SK-N-SH (cell line): ENCODE results near the gene TECTB. TPM values are rescaled to one million over a fixed set of nuclear protein-coding genes. Genes with fewer than 3 reads are reported as not detected.

Experiments
- CTCF ChIA-PET: fragments of 300-600, 350-600 bp; formaldehyde crosslinking; extraction: SDS; loops from one replicate; lab custom pipeline; 2021; lab: Yijun Ruan, JAX
- POLR2A ChIA-PET: fragments of 350-600 bp; sonication (Branson Sonifier 250); formaldehyde crosslinking; extraction: SDS; loops from one replicate; lab custom pipeline; 2020; ENCODE audit warnings: antibody characterized with exemption, inconsistent platforms; lab: Yijun Ruan, JAX
- DNase-seq: peaks from one replicate; pipeline ENCODE4 v3.0.0; 2012
- H2AFZ ChIP-seq: fragments of 200-600 bp; sonication (generic); 2 replicates; pipeline ENCODE4 v1.8.1; 2016; ENCODE audit warnings: antibody characterized with exemption, mild to moderate bottlenecking, low read depth
- H3F3A ChIP-seq: fragments of 200-600 bp; sonication (generic); replicated peaks from 2 replicates; pipeline ENCODE3; 2016; ENCODE audit warnings: antibody characterized with exemption, mild to moderate bottlenecking; ENCODE audit not compliant: insufficient read depth
- H3K27ac ChIP-seq, 2 experiments: fragments of 200-500 bp in 1 of 2; fragments of 200-600 bp in 1 of 2; sonication (Bioruptor generic) in 1 of 2; sonication (generic), shearing (Covaris generic) in 1 of 2; 2 replicates each; pipeline versions ENCODE4 v1.5.1 to v1.6.1; 2014 to 2016; ENCODE audit warnings: low read depth in 2 of 2, inconsistent platforms in 1 of 2, low read length in 1 of 2, mild to moderate bottlenecking in 1 of 2, mixed read lengths in 1 of 2
- H3K27me3 ChIP-seq: fragments of 200-600 bp; sonication (generic), shearing (Covaris generic); 2 replicates; pipeline ENCODE4 v1.6.1; 2016; ENCODE audit warnings: mixed run types; ENCODE audit not compliant: insufficient read depth
- H3K36me3 ChIP-seq, 2 experiments: fragments of 200-500 bp in 1 of 2; fragments of 200-600 bp in 1 of 2; sonication (Bioruptor generic) in 1 of 2; sonication (generic) in 1 of 2; replicated peaks in 1 of 2; 2 replicates each; pipeline versions ENCODE3 to v1.5.1; 2014 to 2016; ENCODE audit warnings: low read length in 1 of 2, mild to moderate bottlenecking in 1 of 2; ENCODE audit not compliant: insufficient read depth in 2 of 2, control insufficient read depth in 1 of 2
- H3K4me1 ChIP-seq, 2 experiments: fragments of 200-500 bp in 1 of 2; fragments of 200-600 bp in 1 of 2; sonication (Bioruptor generic) in 1 of 2; sonication (generic), shearing (Covaris generic) in 1 of 2; 2 replicates each; pipeline versions ENCODE4 v1.5.1 to v1.6.1; 2014 to 2016; ENCODE audit warnings: low read depth in 1 of 2, low read length in 1 of 2, mixed run types in 1 of 2; ENCODE audit not compliant: insufficient read depth in 2 of 2, control insufficient read depth in 1 of 2
- H3K4me2 ChIP-seq: fragments of 200-600 bp; sonication (generic), shearing (Covaris generic); 2 replicates; pipeline ENCODE4 v1.6.1; 2017; ENCODE audit warnings: mixed run types
- H3K4me3 ChIP-seq, 2 experiments: fragments of 200-500 bp in 1 of 2; fragments of 200-600 bp in 1 of 2; sonication (Bioruptor generic) in 1 of 2; sonication (generic), shearing (Covaris generic) in 1 of 2; 2 replicates each; pipeline versions ENCODE4 v1.5.1 to v1.8.1; 2014 to 2016; ENCODE audit warnings: low read depth in 2 of 2, inconsistent platforms in 1 of 2, low read length in 1 of 2, mild to moderate bottlenecking in 1 of 2, mixed read lengths in 1 of 2, moderate library complexity in 1 of 2
- H3K79me2 ChIP-seq: fragments of 200-600 bp; sonication (generic); 2 replicates; pipeline ENCODE4 v1.8.1; 2017; ENCODE audit warnings: mild to moderate bottlenecking; ENCODE audit not compliant: insufficient read depth
- H3K9ac ChIP-seq: fragments of 200-600 bp; sonication (generic); 2 replicates; pipeline ENCODE4 v1.6.1; 2017; ENCODE audit warnings: mixed run types
- H3K9me2 ChIP-seq: fragments of 200-600 bp; sonication (generic); 2 replicates; pipeline ENCODE4 v1.6.1; 2017; ENCODE audit warnings: mixed run types
- H3K9me3 ChIP-seq: fragments of 200-600 bp; sonication (generic); 2 replicates; pipeline ENCODE4 v1.6.1; 2017; ENCODE audit warnings: mixed run types, mild to moderate bottlenecking, moderate library complexity
- H4K20me1 ChIP-seq: fragments of 200-600 bp; sonication (generic); 2 replicates; pipeline ENCODE4 v1.6.1; 2017; ENCODE audit warnings: mild to moderate bottlenecking, mixed run types; ENCODE audit not compliant: insufficient read depth
- CHD2 ChIP-seq: fragments of 150-350 bp; IDR thresholded peaks from 2 replicates; pipeline ENCODE4 v1.6.1; 2018; ENCODE audit warnings: low read length; ENCODE audit not compliant: partially characterized antibody
- EP300 ChIP-seq, 2 experiments: IDR thresholded peaks; 2 replicates each; pipeline versions ENCODE4 v1.4.0 to v1.6.1; 2012; ENCODE audit warnings: borderline replicate concordance in 1 of 2, low read depth in 1 of 2, low read length in 1 of 2
- EZH2phosphoT487 ChIP-seq: fragments of 200-600 bp; sonication (generic); IDR thresholded peaks from 2 replicates; pipeline ENCODE4 v1.6.1; 2017; ENCODE audit warnings: low read depth, mixed run types, mild to moderate bottlenecking, antibody characterized with exemption, moderate library complexity, borderline replicate concordance
- FOSL2 ChIP-seq: IDR thresholded peaks from 2 replicates; pipeline ENCODE4 v1.4.0; 2012; ENCODE audit warnings: low read depth, mild to moderate bottlenecking, moderate library complexity, borderline replicate concordance
- JUND ChIP-seq: IDR thresholded peaks from 2 replicates; pipeline ENCODE4 v1.4.0; 2012
- MXI1 ChIP-seq: IDR thresholded peaks from 2 replicates; pipeline ENCODE4 v1.6.1; 2012; ENCODE audit warnings: mild to moderate bottlenecking, low read depth, low read length, improper control_type of control experiment
- NFIC ChIP-seq: IDR thresholded peaks from 2 replicates; pipeline ENCODE4 v1.4.0; 2012; ENCODE audit warnings: borderline replicate concordance
- TAF1 ChIP-seq: IDR thresholded peaks from 2 replicates; pipeline ENCODE4 v1.6.1; 2012; ENCODE audit warnings: low read depth, mild to moderate bottlenecking, low read length, moderate library complexity, borderline replicate concordance
- TCF12 ChIP-seq: IDR thresholded peaks from 2 replicates; pipeline ENCODE4 v1.4.0; 2012
- YY1 ChIP-seq: IDR thresholded peaks from 2 replicates; pipeline ENCODE4 v1.4.0; 2012; ENCODE audit warnings: low read depth, mild to moderate bottlenecking
- WGBS: methylation state at CpG from one replicate; pipeline ENCODE4 v1.1.6; 2017; ENCODE audit warnings: low lambda C conversion rate; 5-methylcytosine and 5-hydroxymethylcytosine counted together
- polyA plus RNA-seq, 3 experiments: library from polyadenylated mRNA; depleted of rRNA; stranded (reverse); fragments of >200 nt; gene quantifications; 2 replicates each; pipeline ENCODE4 v1.2.3, GENCODE V29; 2012
- TF ChIP-seq, protein P1 (sequence below): fragments of 150-350 bp; IDR thresholded peaks from 2 replicates; pipeline ENCODE4 v1.6.1; 2017; ENCODE audit warnings: antibody characterized with exemption, low read length, low read depth, borderline replicate concordance
- TF ChIP-seq, protein P2 (sequence below): IDR thresholded peaks from 2 replicates; pipeline ENCODE4 v1.4.0; 2012; ENCODE audit warnings: low read depth, borderline replicate concordance

TECTB gene
- polyA plus RNA-seq, 1 of the 3 experiments (the other 2 are of a cell fraction): not detected

DNA sequence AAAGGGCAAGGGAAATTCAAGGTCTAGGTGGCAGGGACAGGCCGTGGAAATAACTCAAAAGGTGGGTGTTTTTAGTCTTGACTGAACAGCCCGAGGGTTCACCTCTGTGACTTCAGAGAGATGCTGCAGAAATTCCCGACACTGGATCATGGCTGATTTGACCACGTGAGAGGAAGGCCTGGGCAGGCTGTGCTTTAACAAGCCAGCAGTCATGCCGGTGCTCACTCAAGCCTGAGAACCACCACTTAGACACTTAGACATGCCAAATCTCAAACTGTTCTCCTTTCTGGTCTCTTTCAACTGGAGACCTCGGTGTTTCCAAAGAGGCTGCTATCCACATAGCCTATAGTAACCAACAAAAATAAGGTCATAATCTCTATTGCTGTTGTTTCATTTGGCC lies 15.4 kb downstream of the TECTB start:
- Histone ChIP-seq H3K4me1 (peaks cover 0 to 29% of the 10 kb centered on the region in 2 experiments; a peak in 2 of 4 replicates), H3F3A (no peaks in the 10 kb centered on the region), H3K27me3 (no peaks in the 10 kb centered on the region), H3K79me2 (no peaks in the 10 kb centered on the region), H3K9me3 (no peaks in the 10 kb centered on the region), H2AFZ (no peak overlapping the region), H3K4me3 (no peak overlapping the region), H3K9me2 (no peaks in the 10 kb centered on the region), H3K36me3 (no peaks in the 10 kb centered on the region), H3K9ac (no peak overlapping the region), H3K4me2 (no peak overlapping the region), H3K27ac (no peak overlapping the region), H4K20me1 (no peaks in the 10 kb centered on the region)
- no peak for TF ChIP-seq NFIC
- no peak for TF ChIP-seq CHD2
- TF ChIP-seq JUND: no peak
- TF ChIP-seq EP300 (IDR thresholded peaks at IDR 0.05; ENCODE audit: borderline replicate concordance in 1 of 2, low read depth in 1 of 2, low read length in 1 of 2): no peak
- TF ChIP-seq, protein P1, sequence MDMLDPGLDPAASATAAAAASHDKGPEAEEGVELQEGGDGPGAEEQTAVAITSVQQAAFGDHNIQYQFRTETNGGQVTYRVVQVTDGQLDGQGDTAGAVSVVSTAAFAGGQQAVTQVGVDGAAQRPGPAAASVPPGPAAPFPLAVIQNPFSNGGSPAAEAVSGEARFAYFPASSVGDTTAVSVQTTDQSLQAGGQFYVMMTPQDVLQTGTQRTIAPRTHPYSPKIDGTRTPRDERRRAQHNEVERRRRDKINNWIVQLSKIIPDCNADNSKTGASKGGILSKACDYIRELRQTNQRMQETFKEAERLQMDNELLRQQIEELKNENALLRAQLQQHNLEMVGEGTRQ: no peak
- TF ChIP-seq FOSL2: no peak
- 35% methylated on average over 5 of the region's 6 CpGs for WGBS
- no peak for DNase-seq
- CTCF ChIA-PET: no interaction called here
- POLR2A ChIA-PET: no interaction called here

DNA sequence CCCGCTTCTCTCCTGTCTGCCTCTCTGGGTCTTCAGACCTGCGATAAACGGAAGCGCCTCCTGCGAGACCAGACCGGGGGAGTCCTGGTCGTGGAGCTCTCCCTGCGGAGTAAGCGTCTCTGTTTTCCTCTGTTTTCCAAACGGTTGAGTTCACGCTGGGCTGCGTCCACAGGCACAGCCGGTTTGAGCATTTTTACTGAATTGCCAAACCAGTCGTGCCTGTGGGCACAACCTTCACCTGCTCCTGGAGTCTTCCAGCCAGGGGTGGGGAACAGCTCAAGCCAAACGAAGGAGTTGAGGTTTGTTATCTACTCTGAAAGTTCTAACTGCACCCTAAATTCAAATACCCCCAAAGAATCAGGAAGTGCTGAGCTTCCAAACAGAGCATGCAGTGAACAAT lies 16.3 kb downstream of the TECTB start:
- no peak overlapping the region for H2AFZ ChIP-seq
- POLR2A ChIA-PET: no interaction called here

More for the DNA sequence above, 16.3 kb downstream of the TECTB start:
- CTCF ChIA-PET: interaction anchor here (0.9 kb wide), 1 partner anchor 8 kb away, joined by 4 read pairs; no protein-coding TSS in a partner anchor
- no peak for TF ChIP-seq CHD2
- no peak for TF ChIP-seq EZH2phosphoT487
- TF ChIP-seq, protein P2, sequence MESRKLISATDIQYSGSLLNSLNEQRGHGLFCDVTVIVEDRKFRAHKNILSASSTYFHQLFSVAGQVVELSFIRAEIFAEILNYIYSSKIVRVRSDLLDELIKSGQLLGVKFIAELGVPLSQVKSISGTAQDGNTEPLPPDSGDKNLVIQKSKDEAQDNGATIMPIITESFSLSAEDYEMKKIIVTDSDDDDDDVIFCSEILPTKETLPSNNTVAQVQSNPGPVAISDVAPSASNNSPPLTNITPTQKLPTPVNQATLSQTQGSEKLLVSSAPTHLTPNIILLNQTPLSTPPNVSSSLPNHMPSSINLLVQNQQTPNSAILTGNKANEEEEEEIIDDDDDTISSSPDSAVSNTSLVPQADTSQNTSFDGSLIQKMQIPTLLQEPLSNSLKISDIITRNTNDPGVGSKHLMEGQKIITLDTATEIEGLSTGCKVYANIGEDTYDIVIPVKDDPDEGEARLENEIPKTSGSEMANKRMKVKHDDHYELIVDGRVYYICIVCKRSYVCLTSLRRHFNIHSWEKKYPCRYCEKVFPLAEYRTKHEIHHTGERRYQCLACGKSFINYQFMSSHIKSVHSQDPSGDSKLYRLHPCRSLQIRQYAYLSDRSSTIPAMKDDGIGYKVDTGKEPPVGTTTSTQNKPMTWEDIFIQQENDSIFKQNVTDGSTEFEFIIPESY: no peak
- TF ChIP-seq YY1: no peak
- TF ChIP-seq TCF12: no peak
- no peak for TF ChIP-seq TAF1
- no peak for TF ChIP-seq MXI1
- H3K27me3 ChIP-seq: no peaks in the 10 kb centered on the region
- no peaks in the 10 kb centered on the region for H3F3A ChIP-seq
- no peaks in the 10 kb centered on the region for H3K79me2 ChIP-seq
- no peak overlapping the region for H3K9ac ChIP-seq
- H3K27ac ChIP-seq: no peak overlapping the region
- H3K9me2 ChIP-seq: no peaks in the 10 kb centered on the region
- H3K4me2 ChIP-seq: no peak overlapping the region
- no peak for DNase-seq
- no peaks in the 10 kb centered on the region for H4K20me1 ChIP-seq
- H3K9me3 ChIP-seq: no peaks in the 10 kb centered on the region
- H3K4me3 ChIP-seq: no peak overlapping the region
- WGBS: 70% methylated on average over 14 of the region's 15 CpGs
- peaks cover 0 to 29% of the 10 kb centered on the region in 2 experiments; a peak in 2 of 4 replicates for H3K4me1 ChIP-seq
- no peaks in the 10 kb centered on the region for H3K36me3 ChIP-seq
